K562 (cell line): ENCODE measurements around the gene PITPNM1. TPM values are rescaled to one million over a fixed set of nuclear protein-coding genes. Genes with fewer than 3 reads are reported as not detected.

Experiments used
- ATAC-seq: fragments of 200-7000 bp; cut with Tn5 transposase; 3 replicates; pipeline ENCODE4 v1.9.1; 2020; ENCODE audit warnings: moderate library complexity
- BruUV-seq: library from RNA; stranded (reverse); fragments of 400-500 nt; replicated peaks from 2 replicates; lab custom pipeline; 2021; lab: Mats Ljungman, UMichigan
- CTCF ChIA-PET: fragments of 300-600 bp; formaldehyde crosslinking; extraction: SDS; loops from one replicate; lab custom pipeline; 2021; ENCODE audit warnings: low intra/inter-chr PET ratio; lab: Yijun Ruan, JAX
- POLR2A ChIA-PET: fragments of 300-600, 350-650 bp; sonication (Branson Sonifier 250); formaldehyde crosslinking; extraction: SDS; loops from one replicate; lab custom pipeline; 2021; ENCODE audit warnings: antibody characterized with exemption, inconsistent platforms; lab: Yijun Ruan, JAX
- DNase-seq, 4 experiments: peaks; one replicate each; pipeline versions ENCODE4 v3.0.0 to v3.0.0-alpha.2; 2011 to 2018; ENCODE audit warnings: low spot score in 3 of 4, mixed read lengths in 3 of 4; ENCODE audit errors: extremely low read depth in 1 of 4
- FAIRE-seq: peaks from 2 replicates; lab custom pipeline; 2011; peaks lifted over from hg19 to GRCh38; lab: Jason Lieb, UNC
- H2AFZ ChIP-seq: 2 replicates; pipeline ENCODE4 v1.6.0; 2011; ENCODE audit warnings: low read depth, low read length, control low read depth, inconsistent platforms
- H3K27ac ChIP-seq: fragments of 200-600 bp; 3 replicates; pipeline ENCODE4 v1.8.0; 2011; ENCODE audit warnings: low read depth, mild to moderate bottlenecking, control low read depth, inconsistent platforms, low read length, moderate library complexity, mixed read lengths; ENCODE audit errors: extremely low read depth
- H3K27me3 ChIP-seq, 2 experiments: fragments of 300-600 bp in 1 of 2; 2 replicates in 1 of 2; 3 replicates in 1 of 2; pipeline versions ENCODE4 v1.6.0 to v1.8.0; 2011; ENCODE audit warnings: inconsistent platforms in 2 of 2, low read length in 2 of 2, mild to moderate bottlenecking in 1 of 2, mixed read lengths in 1 of 2, moderate library complexity in 1 of 2; ENCODE audit not compliant: control insufficient read depth in 2 of 2, insufficient read depth in 2 of 2
- H3K36me3 ChIP-seq: fragments of 300-600 bp; 3 replicates; pipeline ENCODE4 v1.8.0; 2011; ENCODE audit warnings: mild to moderate bottlenecking, low read length, inconsistent platforms; ENCODE audit not compliant: control insufficient read depth, insufficient read depth
- H3K4me1 ChIP-seq, 2 experiments: fragments of 200-600 bp in 1 of 2; replicated peaks in 1 of 2; 2 replicates in 1 of 2; 3 replicates in 1 of 2; pipeline versions ENCODE4 v1.5.1 to v1.8.0; 2011; ENCODE audit warnings: inconsistent platforms in 2 of 2, low read length in 2 of 2, mild to moderate bottlenecking in 1 of 2, mixed read lengths in 1 of 2, moderate library complexity in 1 of 2; ENCODE audit not compliant: control insufficient read depth in 2 of 2, insufficient read depth in 2 of 2
- H3K4me2 ChIP-seq: 2 replicates; pipeline ENCODE4 v1.6.1; 2011; ENCODE audit warnings: low read length, control low read depth, inconsistent platforms, mixed read lengths; ENCODE audit not compliant: insufficient read depth
- H3K4me3 ChIP-seq: fragments of 200-600 bp; sonication (generic), shearing (Covaris generic); 2 replicates; pipeline ENCODE4 v1.5.1; 2016; ENCODE audit warnings: control low read depth, inconsistent platforms
- H3K79me2 ChIP-seq: fragments of 200-600 bp; 3 replicates; pipeline ENCODE4 v1.8.0; 2011; ENCODE audit warnings: low read length, inconsistent platforms; ENCODE audit not compliant: control insufficient read depth, insufficient read depth
- H3K9ac ChIP-seq, 2 experiments: 2 replicates each; pipeline versions ENCODE4 v1.6.0 to v1.6.1; 2011; ENCODE audit warnings: low read depth in 2 of 2, low read length in 2 of 2, control low read depth in 1 of 2, inconsistent platforms in 1 of 2, mild to moderate bottlenecking in 1 of 2, mixed read lengths in 1 of 2; ENCODE audit not compliant: insufficient read depth in 1 of 2
- H3K9me1 ChIP-seq: one replicate; pipeline ENCODE4 v1.6.0; 2011; ENCODE audit warnings: inconsistent platforms, mild to moderate bottlenecking, low read length, moderate library complexity; ENCODE audit not compliant: control insufficient read depth, insufficient read depth
- H3K9me3 ChIP-seq: replicated peaks from 2 replicates; pipeline ENCODE4 v1.5.1; 2011; ENCODE audit warnings: low read depth, low read length, inconsistent platforms; ENCODE audit not compliant: control insufficient read depth, insufficient read depth
- H4K20me1 ChIP-seq: replicated peaks from 2 replicates; pipeline ENCODE4 v1.6.1; 2011; ENCODE audit warnings: low read length, inconsistent platforms, mixed read lengths; ENCODE audit not compliant: control insufficient read depth, insufficient read depth
- ASH1L ChIP-seq: fragments of 450-650 bp; IDR thresholded peaks from 2 replicates; pipeline ENCODE4 v1.6.1; 2018; ENCODE audit warnings: borderline replicate concordance, mild to moderate bottlenecking, low read depth; ENCODE audit not compliant: partially characterized antibody
- CSDE1 ChIP-seq, 2 experiments: fragments of 450-650 bp; IDR thresholded peaks; 2 replicates each; pipeline ENCODE4 v1.6.1; 2016; ENCODE audit warnings: mild to moderate bottlenecking in 1 of 2
- FOXA3 ChIP-seq, 2 experiments: fragments of 450-650 bp in 1 of 2; sonication (generic) in 1 of 2; formaldehyde crosslinking; IDR thresholded peaks in 1 of 2; conservative IDR thresholded peaks in 1 of 2; 2 replicates each; pipeline versions ENCODE4 v1.4.0 to v1.8.0; 2020 to 2022; ENCODE audit warnings: mild to moderate bottlenecking in 2 of 2, missing genetic modification reagents in 1 of 2
- KDM4B ChIP-seq, 2 experiments: fragments of 450-650 bp in 1 of 2; sonication (generic) in 1 of 2; IDR thresholded peaks; 2 replicates each; pipeline ENCODE4 v1.6.1; 2016 to 2017; ENCODE audit warnings: borderline replicate concordance in 2 of 2, antibody characterized with exemption in 1 of 2, low read depth in 1 of 2, mild to moderate bottlenecking in 1 of 2
- KLF1 ChIP-seq: fragments of 450-650 bp; IDR thresholded peaks from 2 replicates; pipeline ENCODE4 v1.6.1; 2016; ENCODE audit warnings: missing genetic modification characterization, missing compliant biosample characterization
- PATZ1 ChIP-seq: fragments of 250-450 bp; sonication (Bioruptor Pico); IDR thresholded peaks from 2 replicates; pipeline ENCODE4 v1.5.0; 2020; ENCODE audit warnings: mild to moderate bottlenecking, borderline replicate concordance
- PHF8 ChIP-seq: fragments of 200-600 bp; sonication (generic); IDR thresholded peaks from 2 replicates; pipeline ENCODE4 v1.6.1; 2012; ENCODE audit warnings: mixed run types, mild to moderate bottlenecking, inconsistent platforms, low read length, moderate library complexity, borderline replicate concordance
- RNF219 ChIP-seq: fragments of 250-450 bp; sonication (Bioruptor Pico); IDR thresholded peaks from 2 replicates; pipeline ENCODE4 v1.5.0; 2022; ENCODE audit warnings: mild to moderate bottlenecking
- SRSF9 ChIP-seq: fragments of 200-400 bp; formaldehyde crosslinking; IDR thresholded peaks from 2 replicates; pipeline ENCODE4 v1.6.1; 2017; ENCODE audit warnings: low read depth, low read length, borderline replicate concordance
- THAP7 ChIP-seq: fragments of 250-450 bp; sonication (Bioruptor Pico); IDR thresholded peaks from 2 replicates; pipeline ENCODE4 v1.5.0; 2021
- ZEB2 ChIP-seq: fragments of 450-650 bp; IDR thresholded peaks from 2 replicates; pipeline ENCODE4 v1.6.1; 2016
- ZNF354B ChIP-seq: fragments of 250-450 bp; sonication (Bioruptor Pico); IDR thresholded peaks from 2 replicates; pipeline ENCODE4 v1.4.0; 2020
- WGBS: fragments of 100-300 bp; shearing (Covaris generic); methylation state at CpG from one replicate; pipeline ENCODE4 v1.1.6; 2016; ENCODE audit warnings: low coverage, mixed read lengths; ENCODE audit not compliant: insufficient coverage; ENCODE audit errors: missing lambda C conversion rate; 5-methylcytosine and 5-hydroxymethylcytosine counted together
- in situ Hi-C: fragments of 300-500 bp; cut with MboI; formaldehyde crosslinking; loops from 4 replicates; pipeline ENCODE4 v1.15.0; 2018; ENCODE audit warnings: inconsistent platforms, mixed read lengths
- intact Hi-C: fragments of 100-400 bp; cut with micrococcal nuclease; formaldehyde crosslinking; loops from 2 replicates; pipeline ENCODE4 v1.14.2; 2022
- polyA plus RNA-seq, 8 experiments: library from polyadenylated mRNA; depleted of rRNA in 4 of 8; stranded (reverse) in 5 of 8; unstranded in 3 of 8; fragments of >200 nt; fragmentation: Nextera tagmentation in 2 of 8; fragmentation: Illumina TruSeq in 1 of 8; extraction: Ambion mirVana in 2 of 8; extraction: Trizol in 1 of 8; gene quantifications; 2 replicates each; pipeline versions ENCODE4 v1.2.1 to v1.2.3, GENCODE V29; 2011 to 2014; ENCODE audit warnings: inconsistent platforms in 1 of 8, missing spikeins in 1 of 8
- total RNA-seq, 7 experiments: library from RNA; depleted of rRNA in 6 of 7; stranded (reverse); fragments of >200 nt in 6 of 7; fragmentation: Illumina TruSeq in 2 of 7; extraction: Trizol in 2 of 7; gene quantifications; 2 replicates each; pipeline versions ENCODE4 v1.2.1 to v1.2.3, GENCODE V29; 2011 to 2021; ENCODE audit warnings: low replicate concordance in 1 of 7

Gene PITPNM1
- total and polyA plus RNA-seq, 9 of the 15 experiments (the other 6 are each of a cell fraction or from before 2014, with no cell fraction given) = 0.11 to 53.7 (median 16.0) TPM

GRCh38 chr11:67448220-67448609, 56.9 kb downstream of the PITPNM1 start:
- H3K4me2 ChIP-seq = no peak overlapping the region
- DNase-seq = no peak
- POLR2A ChIA-PET = interaction anchor here (1.0 to 1.2 kb wide), 2 partner anchors 9 kb away, joined by 3 to 7 read pairs; no protein-coding TSS in a partner anchor
- intact Hi-C loops = no loop called here
- no peaks in the 10 kb centered on the region for H3K9me3 ChIP-seq
- H2AFZ ChIP-seq = no peak overlapping the region
- H3K9me1 ChIP-seq = no peaks in the 10 kb centered on the region
- H3K4me3 ChIP-seq = no peak overlapping the region
- BruUV-seq = no TSS peak
- no peak overlapping the region for H3K27ac ChIP-seq
- CTCF ChIA-PET = no interaction called here
- in situ Hi-C loops = no loop called here
- H3K79me2 ChIP-seq = peaks cover 13% of the 10 kb centered on the region
- no peaks in the 10 kb centered on the region for H3K36me3 ChIP-seq
- no peaks in the 10 kb centered on the region for H3K27me3 ChIP-seq
- peaks cover 7 to 34% of the 10 kb centered on the region in 2 experiments; a peak in 4 of 5 replicates for H3K4me1 ChIP-seq
- 82% methylated on average over 6 of the region's 7 CpGs for WGBS
- TF ChIP-seq SRSF9 = no peak
- TF ChIP-seq THAP7 (CRISPR knock-in tag) = no peak
- no peak for TF ChIP-seq PHF8
- no peak for TF ChIP-seq ZNF354B (CRISPR knock-in tag)
- TF ChIP-seq KLF1 (tag) = no peak
- TF ChIP-seq ZEB2 = no peak
- TF ChIP-seq PATZ1 = no peak
- no peak for TF ChIP-seq FOXA3 (CRISPR knock-in tag; conservative IDR thresholded peaks at IDR 0.05 in 1 of 2, IDR thresholded peaks at IDR 0.05 in 1 of 2)
- TF ChIP-seq CSDE1 (IDR thresholded peaks at IDR 0.05) = no peak
- TF ChIP-seq RNF219 = no peak
- no peak for TF ChIP-seq ASH1L
- no peak for TF ChIP-seq KDM4B (IDR thresholded peaks at IDR 0.05; ENCODE audit: borderline replicate concordance in 2 of 2, low read depth in 1 of 2)
- H4K20me1 ChIP-seq = no peaks in the 10 kb centered on the region
- ATAC-seq = no peak
- FAIRE-seq = no peak
- H3K9ac ChIP-seq = no peak overlapping the region
